ENCODE measurements around the gene PLXNB3.

PLXNB3 gene

DNA sequence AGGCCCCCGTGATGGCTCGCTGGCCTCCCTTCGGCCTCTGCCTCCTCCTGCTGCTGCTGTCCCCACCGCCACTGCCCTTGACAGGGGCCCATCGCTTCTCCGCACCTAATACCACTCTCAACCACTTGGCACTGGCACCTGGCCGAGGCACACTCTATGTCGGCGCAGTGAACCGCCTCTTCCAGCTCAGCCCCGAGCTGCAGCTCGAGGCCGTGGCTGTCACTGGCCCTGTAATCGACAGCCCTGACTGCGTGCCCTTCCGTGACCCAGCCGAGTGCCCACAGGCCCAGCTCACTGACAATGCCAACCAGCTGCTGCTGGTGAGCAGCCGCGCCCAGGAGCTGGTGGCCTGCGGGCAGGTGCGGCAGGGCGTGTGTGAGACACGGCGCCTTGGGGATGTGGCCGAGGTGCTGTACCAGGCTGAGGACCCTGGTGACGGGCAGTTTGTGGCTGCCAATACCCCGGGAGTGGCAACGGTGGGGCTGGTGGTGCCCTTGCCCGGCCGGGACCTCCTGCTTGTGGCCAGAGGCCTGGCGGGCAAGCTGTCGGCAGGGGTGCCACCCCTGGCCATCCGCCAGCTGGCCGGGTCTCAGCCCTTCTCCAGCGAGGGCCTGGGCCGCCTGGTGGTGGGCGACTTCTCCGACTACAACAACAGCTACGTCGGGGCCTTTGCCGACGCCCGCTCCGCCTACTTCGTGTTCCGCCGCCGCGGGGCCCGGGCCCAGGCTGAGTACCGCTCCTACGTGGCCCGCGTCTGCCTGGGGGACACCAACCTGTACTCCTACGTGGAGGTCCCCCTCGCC is 3.0 kb downstream of the PLXNB3 start:
- TF ChIP-seq TOX (CRISPR knock-in tag; IDR thresholded peaks at IDR 0.05; ENCODE audit: borderline replicate concordance) (no peak), RARB (CRISPR knock-in tag; IDR thresholded peaks at IDR 0.05) (no peak), SNAI2 (CRISPR knock-in tag; IDR thresholded peaks at IDR 0.05) (no peak), OSR1 (CRISPR knock-in tag; IDR thresholded peaks at IDR 0.05) (no peak), ISL1 (CRISPR knock-in tag; IDR thresholded peaks at IDR 0.05) (no peak), BACH2 (CRISPR knock-in tag; IDR thresholded peaks at IDR 0.05; ENCODE audit: borderline replicate concordance) (no peak), ZC3H10 (CRISPR knock-in tag; IDR thresholded peaks at IDR 0.05) (no peak), ZFP3 (CRISPR knock-in tag; IDR thresholded peaks at IDR 0.05) (no peak), ESRRG (CRISPR knock-in tag; IDR thresholded peaks at IDR 0.05) (no peak), PPARA (CRISPR knock-in tag; IDR thresholded peaks at IDR 0.05; ENCODE audit: borderline replicate concordance) (no peak), GLIS3 (CRISPR knock-in tag; IDR thresholded peaks at IDR 0.05) (no peak), ZFP30 (CRISPR knock-in tag; IDR thresholded peaks at IDR 0.05) (no peak), ZNF565 (CRISPR knock-in tag; conservative IDR thresholded peaks at IDR 0.05; ENCODE audit: low read depth) (no peak)
- TF ChIP-seq, protein P1, sequence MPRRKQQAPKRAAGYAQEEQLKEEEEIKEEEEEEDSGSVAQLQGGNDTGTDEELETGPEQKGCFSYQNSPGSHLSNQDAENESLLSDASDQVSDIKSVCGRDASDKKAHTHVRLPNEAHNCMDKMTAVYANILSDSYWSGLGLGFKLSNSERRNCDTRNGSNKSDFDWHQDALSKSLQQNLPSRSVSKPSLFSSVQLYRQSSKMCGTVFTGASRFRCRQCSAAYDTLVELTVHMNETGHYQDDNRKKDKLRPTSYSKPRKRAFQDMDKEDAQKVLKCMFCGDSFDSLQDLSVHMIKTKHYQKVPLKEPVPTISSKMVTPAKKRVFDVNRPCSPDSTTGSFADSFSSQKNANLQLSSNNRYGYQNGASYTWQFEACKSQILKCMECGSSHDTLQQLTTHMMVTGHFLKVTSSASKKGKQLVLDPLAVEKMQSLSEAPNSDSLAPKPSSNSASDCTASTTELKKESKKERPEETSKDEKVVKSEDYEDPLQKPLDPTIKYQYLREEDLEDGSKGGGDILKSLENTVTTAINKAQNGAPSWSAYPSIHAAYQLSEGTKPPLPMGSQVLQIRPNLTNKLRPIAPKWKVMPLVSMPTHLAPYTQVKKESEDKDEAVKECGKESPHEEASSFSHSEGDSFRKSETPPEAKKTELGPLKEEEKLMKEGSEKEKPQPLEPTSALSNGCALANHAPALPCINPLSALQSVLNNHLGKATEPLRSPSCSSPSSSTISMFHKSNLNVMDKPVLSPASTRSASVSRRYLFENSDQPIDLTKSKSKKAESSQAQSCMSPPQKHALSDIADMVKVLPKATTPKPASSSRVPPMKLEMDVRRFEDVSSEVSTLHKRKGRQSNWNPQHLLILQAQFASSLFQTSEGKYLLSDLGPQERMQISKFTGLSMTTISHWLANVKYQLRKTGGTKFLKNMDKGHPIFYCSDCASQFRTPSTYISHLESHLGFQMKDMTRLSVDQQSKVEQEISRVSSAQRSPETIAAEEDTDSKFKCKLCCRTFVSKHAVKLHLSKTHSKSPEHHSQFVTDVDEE (CRISPR knock-in tag; IDR thresholded peaks at IDR 0.05), result no peak
- TF ChIP-seq, protein P2, sequence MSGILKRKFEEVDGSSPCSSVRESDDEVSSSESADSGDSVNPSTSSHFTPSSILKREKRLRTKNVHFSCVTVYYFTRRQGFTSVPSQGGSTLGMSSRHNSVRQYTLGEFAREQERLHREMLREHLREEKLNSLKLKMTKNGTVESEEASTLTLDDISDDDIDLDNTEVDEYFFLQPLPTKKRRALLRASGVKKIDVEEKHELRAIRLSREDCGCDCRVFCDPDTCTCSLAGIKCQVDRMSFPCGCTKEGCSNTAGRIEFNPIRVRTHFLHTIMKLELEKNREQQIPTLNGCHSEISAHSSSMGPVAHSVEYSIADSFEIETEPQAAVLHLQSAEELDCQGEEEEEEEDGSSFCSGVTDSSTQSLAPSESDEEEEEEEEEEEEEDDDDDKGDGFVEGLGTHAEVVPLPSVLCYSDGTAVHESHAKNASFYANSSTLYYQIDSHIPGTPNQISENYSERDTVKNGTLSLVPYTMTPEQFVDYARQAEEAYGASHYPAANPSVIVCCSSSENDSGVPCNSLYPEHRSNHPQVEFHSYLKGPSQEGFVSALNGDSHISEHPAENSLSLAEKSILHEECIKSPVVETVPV (CRISPR knock-in tag; IDR thresholded peaks at IDR 0.05), result no peak
- TF ChIP-seq, protein P3, sequence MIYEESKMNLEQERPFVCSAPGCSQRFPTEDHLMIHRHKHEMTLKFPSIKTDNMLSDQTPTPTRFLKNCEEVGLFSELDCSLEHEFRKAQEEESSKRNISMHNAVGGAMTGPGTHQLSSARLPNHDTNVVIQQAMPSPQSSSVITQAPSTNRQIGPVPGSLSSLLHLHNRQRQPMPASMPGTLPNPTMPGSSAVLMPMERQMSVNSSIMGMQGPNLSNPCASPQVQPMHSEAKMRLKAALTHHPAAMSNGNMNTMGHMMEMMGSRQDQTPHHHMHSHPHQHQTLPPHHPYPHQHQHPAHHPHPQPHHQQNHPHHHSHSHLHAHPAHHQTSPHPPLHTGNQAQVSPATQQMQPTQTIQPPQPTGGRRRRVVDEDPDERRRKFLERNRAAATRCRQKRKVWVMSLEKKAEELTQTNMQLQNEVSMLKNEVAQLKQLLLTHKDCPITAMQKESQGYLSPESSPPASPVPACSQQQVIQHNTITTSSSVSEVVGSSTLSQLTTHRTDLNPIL (CRISPR knock-in tag; IDR thresholded peaks at IDR 0.05; ENCODE audit: low read depth), result no peak
- TF ChIP-seq, protein P4, sequence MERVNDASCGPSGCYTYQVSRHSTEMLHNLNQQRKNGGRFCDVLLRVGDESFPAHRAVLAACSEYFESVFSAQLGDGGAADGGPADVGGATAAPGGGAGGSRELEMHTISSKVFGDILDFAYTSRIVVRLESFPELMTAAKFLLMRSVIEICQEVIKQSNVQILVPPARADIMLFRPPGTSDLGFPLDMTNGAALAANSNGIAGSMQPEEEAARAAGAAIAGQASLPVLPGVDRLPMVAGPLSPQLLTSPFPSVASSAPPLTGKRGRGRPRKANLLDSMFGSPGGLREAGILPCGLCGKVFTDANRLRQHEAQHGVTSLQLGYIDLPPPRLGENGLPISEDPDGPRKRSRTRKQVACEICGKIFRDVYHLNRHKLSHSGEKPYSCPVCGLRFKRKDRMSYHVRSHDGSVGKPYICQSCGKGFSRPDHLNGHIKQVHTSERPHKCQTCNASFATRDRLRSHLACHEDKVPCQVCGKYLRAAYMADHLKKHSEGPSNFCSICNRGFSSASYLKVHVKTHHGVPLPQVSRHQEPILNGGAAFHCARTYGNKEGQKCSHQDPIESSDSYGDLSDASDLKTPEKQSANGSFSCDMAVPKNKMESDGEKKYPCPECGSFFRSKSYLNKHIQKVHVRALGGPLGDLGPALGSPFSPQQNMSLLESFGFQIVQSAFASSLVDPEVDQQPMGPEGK (CRISPR knock-in tag; IDR thresholded peaks at IDR 0.05; ENCODE audit: borderline replicate concordance), result no peak

DNA sequence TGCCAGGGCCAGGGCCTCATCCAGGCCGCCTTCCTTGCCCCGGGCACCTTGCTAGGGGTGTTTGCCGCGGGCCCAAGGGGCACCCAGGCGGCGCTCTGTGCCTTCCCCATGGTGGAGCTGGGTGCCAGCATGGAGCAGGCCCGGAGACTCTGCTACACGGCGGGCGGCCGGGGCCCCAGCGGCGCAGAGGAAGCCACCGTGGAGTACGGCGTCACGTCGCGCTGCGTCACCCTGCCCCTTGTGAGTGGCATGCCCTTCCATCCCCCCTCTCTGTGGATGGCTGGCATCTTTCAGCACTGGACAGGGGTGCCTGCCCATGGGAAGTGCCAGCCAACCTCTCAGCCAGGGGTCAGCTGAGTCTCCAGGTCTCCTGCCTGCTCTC is 3.6 kb downstream of the PLXNB3 start:
- ATAC-seq, result no peak
- no peak for TF ChIP-seq ESRRG (CRISPR knock-in tag; IDR thresholded peaks at IDR 0.05)
- no peak for TF ChIP-seq ZFP3 (CRISPR knock-in tag; IDR thresholded peaks at IDR 0.05)
- TF ChIP-seq ZNF70 (CRISPR knock-in tag; IDR thresholded peaks at IDR 0.05), result no peak
- TF ChIP-seq, protein P5, sequence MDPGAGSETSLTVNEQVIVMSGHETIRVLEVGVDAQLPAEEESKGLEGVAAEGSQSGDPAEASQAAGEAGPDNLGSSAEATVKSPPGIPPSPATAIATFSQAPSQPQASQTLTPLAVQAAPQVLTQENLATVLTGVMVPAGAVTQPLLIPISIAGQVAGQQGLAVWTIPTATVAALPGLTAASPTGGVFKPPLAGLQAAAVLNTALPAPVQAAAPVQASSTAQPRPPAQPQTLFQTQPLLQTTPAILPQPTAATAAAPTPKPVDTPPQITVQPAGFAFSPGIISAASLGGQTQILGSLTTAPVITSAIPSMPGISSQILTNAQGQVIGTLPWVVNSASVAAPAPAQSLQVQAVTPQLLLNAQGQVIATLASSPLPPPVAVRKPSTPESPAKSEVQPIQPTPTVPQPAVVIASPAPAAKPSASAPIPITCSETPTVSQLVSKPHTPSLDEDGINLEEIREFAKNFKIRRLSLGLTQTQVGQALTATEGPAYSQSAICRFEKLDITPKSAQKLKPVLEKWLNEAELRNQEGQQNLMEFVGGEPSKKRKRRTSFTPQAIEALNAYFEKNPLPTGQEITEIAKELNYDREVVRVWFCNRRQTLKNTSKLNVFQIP (CRISPR knock-in tag; IDR thresholded peaks at IDR 0.05; ENCODE audit: borderline replicate concordance, low read depth), result no peak
- no peak for TF ChIP-seq ISL1 (CRISPR knock-in tag; IDR thresholded peaks at IDR 0.05)
- TF ChIP-seq ARNTL (CRISPR knock-in tag; IDR thresholded peaks at IDR 0.05; ENCODE audit: borderline replicate concordance, low read depth), result no peak
- TF ChIP-seq, protein P4 (CRISPR knock-in tag; IDR thresholded peaks at IDR 0.05; ENCODE audit: borderline replicate concordance), result no peak
- TF ChIP-seq ZNF565 (CRISPR knock-in tag; conservative IDR thresholded peaks at IDR 0.05; ENCODE audit: low read depth), result no peak
- TF ChIP-seq OSR1 (CRISPR knock-in tag; IDR thresholded peaks at IDR 0.05), result no peak
- no peak for TF ChIP-seq CSDC2 (CRISPR knock-in tag; IDR thresholded peaks at IDR 0.05)
- TF ChIP-seq ZC3H10 (CRISPR knock-in tag; IDR thresholded peaks at IDR 0.05), result no peak
- TF ChIP-seq BACH2 (CRISPR knock-in tag; IDR thresholded peaks at IDR 0.05; ENCODE audit: borderline replicate concordance), result no peak
- TF ChIP-seq, protein P1 (CRISPR knock-in tag; IDR thresholded peaks at IDR 0.05), result no peak
- no peak for TF ChIP-seq TOX (CRISPR knock-in tag; IDR thresholded peaks at IDR 0.05; ENCODE audit: borderline replicate concordance)
- no peak for TF ChIP-seq RARB (CRISPR knock-in tag; IDR thresholded peaks at IDR 0.05)
- TF ChIP-seq GLIS3 (CRISPR knock-in tag; IDR thresholded peaks at IDR 0.05), result no peak
- TF ChIP-seq SNAI2 (CRISPR knock-in tag; IDR thresholded peaks at IDR 0.05), result no peak

More for the DNA sequence above, 3.0 kb downstream of the PLXNB3 start:
- ATAC-seq, result no peak
